ENCODE data around the gene DHRS4.

The DHRS4 gene

GRCh38 chr14:23953464-23954278, at the start of gene DHRS4:
DHRS4 (plus strand) TSS chr14:23953770; CDS start chr14:23953789, 19 bp downstream.
- DNase-seq (ENCODE audit: low spot score) = peak; percentile 83

GRCh38 chr14:23910101-23910875, 43.3 kb upstream of the DHRS4 start:
- peak; percentile 63 for DNase-seq (ENCODE audit: low spot score)

GRCh38 chr14:23910876-23911210, 42.7 kb upstream of the DHRS4 start:
- no peak for DNase-seq (ENCODE audit: low spot score)

GRCh38 chr14:23915559-23915958, 38.0 kb upstream of the DHRS4 start:
- no peak for DNase-seq (ENCODE audit: low spot score)

GRCh38 chr14:23916004-23916403, 37.6 kb upstream of the DHRS4 start:
- DNase-seq (ENCODE audit: low spot score) = no peak

- DNase-seq (ENCODE audit: low spot score) = no peak
Observed at GRCh38 chr14:23916446-23916845, 37.1 kb upstream of the DHRS4 start.

GRCh38 chr14:23922545-23922944, 31.0 kb upstream of the DHRS4 start:
- DNase-seq (ENCODE audit: low spot score) = no peak

- DNase-seq (ENCODE audit: low spot score) = no peak
Observed at GRCh38 chr14:23925523-23926075, 28.0 kb upstream of the DHRS4 start.

GRCh38 chr14:23926543-23926942, 27.0 kb upstream of the DHRS4 start:
- no peak for DNase-seq (ENCODE audit: low spot score)

GRCh38 chr14:23929136-23929535, 24.4 kb upstream of the DHRS4 start:
- DNase-seq (ENCODE audit: low spot score) = no peak

- DNase-seq (ENCODE audit: low spot score) = peak; percentile 86
Observed at GRCh38 chr14:23929822-23930294, 23.7 kb upstream of the DHRS4 start.

- no peak for DNase-seq (ENCODE audit: low spot score)
Observed at GRCh38 chr14:23930742-23931141, 22.8 kb upstream of the DHRS4 start.

GRCh38 chr14:23931721-23932289, 21.8 kb upstream of the DHRS4 start:
- no peak for DNase-seq (ENCODE audit: low spot score)

- DNase-seq (ENCODE audit: low spot score) = no peak
Observed at GRCh38 chr14:23932639-23933038, 20.9 kb upstream of the DHRS4 start.

GRCh38 chr14:23933108-23933741, 20.3 kb upstream of the DHRS4 start:
- no peak for DNase-seq (ENCODE audit: low spot score)

GRCh38 chr14:23933742-23934128, 19.8 kb upstream of the DHRS4 start:
- DNase-seq (ENCODE audit: low spot score) = no peak

- DNase-seq (ENCODE audit: low spot score) = no peak
Observed at GRCh38 chr14:23935158-23935557, 18.4 kb upstream of the DHRS4 start.

GRCh38 chr14:23936084-23936829, 17.3 kb upstream of the DHRS4 start:
- no peak for DNase-seq (ENCODE audit: low spot score)

- no peak for DNase-seq (ENCODE audit: low spot score)
Observed at GRCh38 chr14:23937203-23937602, 16.4 kb upstream of the DHRS4 start.

GRCh38 chr14:23938823-23939222, 14.7 kb upstream of the DHRS4 start:
- no peak for DNase-seq (ENCODE audit: low spot score)

GRCh38 chr14:23939607-23940326, 13.8 kb upstream of the DHRS4 start:
- DNase-seq (ENCODE audit: low spot score) = no peak
